Neural crest cell (in vitro differentiated cells): ENCODE data around the gene SEMA3G. TPM values are rescaled to one million over a fixed set of nuclear protein-coding genes. Genes with fewer than 3 reads are reported as not detected.

Experiments
- DNase-seq: peaks from one replicate; pipeline ENCODE4 v3.0.0; 2021; ENCODE audit warnings: low read depth, mixed read lengths, low spot score
- H3K27ac Mint-ChIP-seq: one replicate; pipeline ENCODE4 v1.8.0; 2021; ENCODE audit warnings: mild to moderate bottlenecking, mixed read lengths; ENCODE audit not compliant: unreplicated experiment
- H3K27me3 Mint-ChIP-seq: 2 replicates; pipeline ENCODE4 v1.8.0; 2021; ENCODE audit warnings: low read depth, mild to moderate bottlenecking, mixed read lengths
- H3K36me3 Mint-ChIP-seq: 2 replicates; pipeline ENCODE4 v1.8.0; 2021; ENCODE audit warnings: low read depth, mild to moderate bottlenecking, mixed read lengths
- H3K4me1 Mint-ChIP-seq: 2 replicates; pipeline ENCODE4 v1.8.0; 2021; ENCODE audit warnings: mixed read lengths
- H3K4me3 Mint-ChIP-seq: one replicate; pipeline ENCODE4 v1.8.0; 2021; ENCODE audit warnings: mild to moderate bottlenecking, mixed read lengths
- H3K9me3 Mint-ChIP-seq: 2 replicates; pipeline ENCODE4 v1.8.0; 2021; ENCODE audit warnings: mixed read lengths
- CTCF ChIP-seq: fragments of 200-600 bp; sonication (generic); conservative IDR thresholded peaks from 2 replicates; pipeline ENCODE4 v1.5.0; 2021; ENCODE audit warnings: antibody characterized with exemption, mild to moderate bottlenecking
- total RNA-seq: library from RNA; stranded (reverse); gene quantifications from 2 replicates; pipeline ENCODE4 v1.2.1, GENCODE V29; 2021

The SEMA3G gene
- total RNA-seq, 1 donor from 2014 or later, result 5.2 TPM

- TF ChIP-seq CTCF, result no peak
- no peaks in the 10 kb centered on the region for H3K9me3 Mint-ChIP-seq
- peaks cover 13% of the 10 kb centered on the region for H3K36me3 Mint-ChIP-seq
- no peaks in the 10 kb centered on the region for H3K27me3 Mint-ChIP-seq
- peaks cover 38% of the 10 kb centered on the region for H3K4me1 Mint-ChIP-seq
- no peak for DNase-seq
- peak overlapping the region; percentile 94 for H3K4me3 Mint-ChIP-seq
- H3K27ac Mint-ChIP-seq, result peak overlapping the region; percentile 63
These were observed 11.9 kb upstream of the SEMA3G start for GRCh38 chr3:52456800-52457183.

GRCh38 chr3:52456169-52456799 is 11.4 kb upstream of the SEMA3G start:
- H3K27ac Mint-ChIP-seq, result peak overlapping the region; percentile 83
- H3K9me3 Mint-ChIP-seq, result no peaks in the 10 kb centered on the region
- peaks cover 43% of the 10 kb centered on the region for H3K4me1 Mint-ChIP-seq
- H3K4me3 Mint-ChIP-seq, result peak overlapping the region; percentile 94
- no peak for DNase-seq
- H3K36me3 Mint-ChIP-seq, result peaks cover 13% of the 10 kb centered on the region
- no peaks in the 10 kb centered on the region for H3K27me3 Mint-ChIP-seq
- TF ChIP-seq CTCF, result no peak

- peaks cover 43% of the 10 kb centered on the region for H3K4me1 Mint-ChIP-seq
- H3K9me3 Mint-ChIP-seq, result no peaks in the 10 kb centered on the region
- TF ChIP-seq CTCF, result no peak
- DNase-seq, result peak; percentile 90
- peak within 1 kb of the TSS; percentile 95 for H3K27ac Mint-ChIP-seq
- H3K27me3 Mint-ChIP-seq, result no peaks in the 10 kb centered on the region
- peak within 1 kb of the TSS; percentile 94 for H3K4me3 Mint-ChIP-seq
- H3K36me3 Mint-ChIP-seq, result peaks cover 13% of the 10 kb centered on the region
These were observed 10.6 kb upstream of the SEMA3G start, which contains the start of gene NISCH for GRCh38 chr3:52455283-52456168. Gene NISCH, plus strand, starts transcription at chr3:52455604. Its CDS starts 38 bp downstream, at chr3:52455642.

GRCh38 chr3:52454938-52455282 is 10.0 kb upstream of the SEMA3G start:
- peak overlapping the region; percentile 89 for H3K4me3 Mint-ChIP-seq
- no peak for TF ChIP-seq CTCF
- H3K36me3 Mint-ChIP-seq, result peaks cover 11% of the 10 kb centered on the region
- no peak for DNase-seq
- H3K27ac Mint-ChIP-seq, result peak overlapping the region; percentile 92
- no peaks in the 10 kb centered on the region for H3K27me3 Mint-ChIP-seq
- H3K9me3 Mint-ChIP-seq, result no peaks in the 10 kb centered on the region
- H3K4me1 Mint-ChIP-seq, result peaks cover 43% of the 10 kb centered on the region

- peak overlapping the region; percentile 92 for H3K27ac Mint-ChIP-seq
- H3K36me3 Mint-ChIP-seq, result peaks cover 11% of the 10 kb centered on the region
- no peaks in the 10 kb centered on the region for H3K27me3 Mint-ChIP-seq
- H3K4me1 Mint-ChIP-seq, result peaks cover 43% of the 10 kb centered on the region
- TF ChIP-seq CTCF, result no peak
- H3K4me3 Mint-ChIP-seq, result peak overlapping the region; percentile 89
- H3K9me3 Mint-ChIP-seq, result no peaks in the 10 kb centered on the region
- no peak for DNase-seq
These were observed 9.5 kb upstream of the SEMA3G start for GRCh38 chr3:52454250-52454937.
